ENCODE measurements around the gene MYH9.
"Not testable (repeated sequence)": the region's sequence is repeated elsewhere in the genome, so short reads cannot be mapped to it uniquely, and the experiment has no call there.

MYH9 gene

GRCh38 chr22:36413022-36413775 is 25.4 kb upstream of the MYH9 start:
- no peak for DNase-seq

- DNase-seq = no peak
These were observed 24.0 kb upstream of the MYH9 start for GRCh38 chr22:36411589-36412258.

GRCh38 chr22:36409911-36410756 is 22.4 kb upstream of the MYH9 start:
- DNase-seq = peak in 1 of 2 donors; percentile 20

GRCh38 chr22:36409554-36409910 is 21.8 kb upstream of the MYH9 start:
- DNase-seq = not testable (repeated sequence)

GRCh38 chr22:36409056-36409455 is 21.3 kb upstream of the MYH9 start:
- DNase-seq = no peak

GRCh38 chr22:36406721-36407120 is 19.0 kb upstream of the MYH9 start:
- no peak for DNase-seq

GRCh38 chr22:36405671-36406538 is 18.1 kb upstream of the MYH9 start:
- peak; percentile 66 to 70 for DNase-seq

GRCh38 chr22:36405221-36405661 is 17.5 kb upstream of the MYH9 start:
- no peak for DNase-seq

- no peak for DNase-seq
These were observed 16.7 kb upstream of the MYH9 start for GRCh38 chr22:36404446-36404845.

GRCh38 chr22:36399472-36399778 is 11.7 kb upstream of the MYH9 start:
- DNase-seq = no peak

- peak in 1 of 2 donors; percentile 38 for DNase-seq
These were observed 11.1 kb upstream of the MYH9 start for GRCh38 chr22:36398601-36399471.

- peak in 1 of 2 donors; percentile 19 for DNase-seq
These were observed 9.6 kb upstream of the MYH9 start for GRCh38 chr22:36397131-36398093.

- DNase-seq = no peak
These were observed 8.1 kb upstream of the MYH9 start for GRCh38 chr22:36395915-36396314.

GRCh38 chr22:36395055-36395849 is 7.5 kb upstream of the MYH9 start:
- no peak for DNase-seq

- DNase-seq = no peak
These were observed 3.9 kb upstream of the MYH9 start for GRCh38 chr22:36391638-36392037.

- DNase-seq = not testable (repeated sequence)
These were observed 1.4 kb upstream of the MYH9 start for GRCh38 chr22:36389122-36389521.

GRCh38 chr22:36387709-36387958 is 133 bp downstream of the MYH9 start:
- DNase-seq = no peak

GRCh38 chr22:36386900-36387708 is 663 bp downstream of the MYH9 start:
- DNase-seq = peak; percentile 83 to 87

GRCh38 chr22:36386351-36386899 is 1.3 kb downstream of the MYH9 start:
- DNase-seq = peak; percentile 86 to 89

Measured in inflammatory macrophage treated with lipopolysaccharide for 1 hour (primary cell).